Liver (tissue), 9 donors: ENCODE data around the gene AGPAT4. TPM values are rescaled to one million over a fixed set of nuclear protein-coding genes. Genes with fewer than 3 reads are reported as not detected.
"Not testable (repeated sequence)": the region's sequence is repeated elsewhere in the genome, so short reads cannot be mapped to it uniquely, and the experiment has no call there.

Experiments used
- DNase-seq: peaks from one replicate; pipeline ENCODE4 v3.0.0-alpha.2; 2017; ENCODE audit warnings: low spot score
- H3K27ac ChIP-seq, 2 donors: one replicate each; pipeline ENCODE4 v1.7.0; 2013; ENCODE audit warnings: inconsistent platforms in 2 of 2, low read length in 2 of 2, control low read depth in 1 of 2, low read depth in 1 of 2, mild to moderate bottlenecking in 1 of 2
- H3K27me3 ChIP-seq, 4 donors: one replicate each; pipeline versions ENCODE4 v1.6.1 to v1.7.0; 2013; ENCODE audit warnings: low read length in 3 of 4, inconsistent platforms in 1 of 4, mild to moderate bottlenecking in 1 of 4, moderate library complexity in 1 of 4; ENCODE audit not compliant: control insufficient read depth in 4 of 4, insufficient read depth in 4 of 4
- H3K36me3 ChIP-seq, 4 donors: one replicate each; pipeline versions ENCODE4 v1.6.1 to v1.7.0; 2013; ENCODE audit warnings: low read length in 3 of 4, mild to moderate bottlenecking in 3 of 4, low read depth in 1 of 4, moderate library complexity in 1 of 4; ENCODE audit not compliant: control insufficient read depth in 4 of 4, insufficient read depth in 3 of 4
- H3K4me1 ChIP-seq, 4 donors: one replicate each; pipeline versions ENCODE4 v1.6.1 to v1.7.0; 2013; ENCODE audit warnings: low read length in 3 of 4, mild to moderate bottlenecking in 3 of 4, moderate library complexity in 1 of 4; ENCODE audit not compliant: control insufficient read depth in 4 of 4, insufficient read depth in 4 of 4
- H3K4me3 ChIP-seq, 3 donors: one replicate each; pipeline versions ENCODE4 v1.6.1 to v1.7.0; 2013; ENCODE audit warnings: low read length in 3 of 3, control low read depth in 1 of 3, low read depth in 1 of 3, mild to moderate bottlenecking in 1 of 3
- H3K9ac ChIP-seq, 2 donors: one replicate each; pipeline ENCODE4 v1.7.0; 2013; ENCODE audit warnings: low read length in 2 of 2, mild to moderate bottlenecking in 2 of 2, moderate library complexity in 2 of 2, control low read depth in 1 of 2, low read depth in 1 of 2
- H3K9me3 ChIP-seq, 4 donors: one replicate each; pipeline versions ENCODE4 v1.6.1 to v1.7.0; 2013; ENCODE audit warnings: low read length in 3 of 4; ENCODE audit not compliant: control insufficient read depth in 4 of 4
- EGR1 ChIP-seq, 2 donors: IDR thresholded peaks; 2 replicates each; pipeline ENCODE4 v1.6.1; 2016 to 2018; ENCODE audit warnings: antibody characterized with exemption in 2 of 2, low read depth in 2 of 2
- FOXA2 ChIP-seq: IDR thresholded peaks from 2 replicates; pipeline ENCODE4 v1.6.1; 2016; ENCODE audit warnings: antibody characterized with exemption
- GABPA ChIP-seq, 2 donors: IDR thresholded peaks in 1 of 2; conservative IDR thresholded peaks in 1 of 2; 2 replicates each; pipeline ENCODE4 v1.6.1; 2016; ENCODE audit warnings: antibody characterized with exemption in 2 of 2, mild to moderate bottlenecking in 1 of 2, moderate library complexity in 1 of 2
- HNF4A ChIP-seq, 2 donors: conservative IDR thresholded peaks; 2 replicates each; pipeline ENCODE4 v1.6.1; 2016; ENCODE audit warnings: antibody characterized with exemption in 2 of 2, mild to moderate bottlenecking in 2 of 2
- HNF4G ChIP-seq: IDR thresholded peaks from 2 replicates; pipeline ENCODE4 v1.6.1; 2016; ENCODE audit warnings: antibody characterized with exemption
- MAX ChIP-seq: IDR thresholded peaks from 2 replicates; pipeline ENCODE4 v1.6.1; 2016; ENCODE audit warnings: antibody characterized with exemption
- NR2F2 ChIP-seq: IDR thresholded peaks from 2 replicates; pipeline ENCODE4 v1.6.1; 2016; ENCODE audit warnings: antibody characterized with exemption
- RAD21 ChIP-seq, 2 donors: IDR thresholded peaks; 2 replicates each; pipeline ENCODE4 v1.6.1; 2016; ENCODE audit warnings: antibody characterized with exemption in 2 of 2, mild to moderate bottlenecking in 2 of 2
- RXRA ChIP-seq, 2 donors: IDR thresholded peaks; 2 replicates each; pipeline ENCODE4 v1.6.1; 2017 to 2018; ENCODE audit warnings: antibody characterized with exemption in 2 of 2, mild to moderate bottlenecking in 1 of 2
- TAF1 ChIP-seq: conservative IDR thresholded peaks from 2 replicates; pipeline ENCODE4 v1.6.1; 2016; ENCODE audit warnings: antibody characterized with exemption, mild to moderate bottlenecking
- YY1 ChIP-seq: IDR thresholded peaks from 2 replicates; pipeline ENCODE4 v1.6.1; 2016; ENCODE audit warnings: antibody characterized with exemption, mild to moderate bottlenecking
- ZBTB33 ChIP-seq: IDR thresholded peaks from 2 replicates; pipeline ENCODE4 v1.6.1; 2016; ENCODE audit warnings: antibody characterized with exemption
- WGBS: extraction: QIAGEN DNeasy Blood & Tissue Kit; methylation state at CpG from one replicate; pipeline ENCODE4 v1.1.7; 2013; 5-methylcytosine and 5-hydroxymethylcytosine counted together
- polyA plus RNA-seq, 2 donors: library from polyadenylated mRNA; stranded (reverse) in 1 of 2; unstranded in 1 of 2; fragments of 200-250 nt in 1 of 2; fragments of >200 nt in 1 of 2; fragmentation: Nextera tagmentation in 1 of 2; extraction: Ambion mirVana in 1 of 2; gene quantifications; one replicate each; pipeline versions ENCODE4 v1.2.1 to v1.2.3, GENCODE V29; 2013 to 2015
- total RNA-seq, 2 donors: library from RNA; depleted of rRNA; stranded (reverse); fragments of >200 nt; gene quantifications; one replicate each; pipeline ENCODE4 v1.2.3, GENCODE V29; 2014
- TF ChIP-seq, protein P1 (sequence below): IDR thresholded peaks from 2 replicates; pipeline ENCODE4 v1.6.1; 2016; ENCODE audit warnings: antibody characterized with exemption
- donor health status: healthy.
- donor health status: healthy.
- donor health status: healthy.
- donor health status: healthy.
- donor health status: healthy.

Gene AGPAT4
- total and polyA plus RNA-seq, 4 donors, result 0.44 to 17.5 (median 0.69) TPM

DNA sequence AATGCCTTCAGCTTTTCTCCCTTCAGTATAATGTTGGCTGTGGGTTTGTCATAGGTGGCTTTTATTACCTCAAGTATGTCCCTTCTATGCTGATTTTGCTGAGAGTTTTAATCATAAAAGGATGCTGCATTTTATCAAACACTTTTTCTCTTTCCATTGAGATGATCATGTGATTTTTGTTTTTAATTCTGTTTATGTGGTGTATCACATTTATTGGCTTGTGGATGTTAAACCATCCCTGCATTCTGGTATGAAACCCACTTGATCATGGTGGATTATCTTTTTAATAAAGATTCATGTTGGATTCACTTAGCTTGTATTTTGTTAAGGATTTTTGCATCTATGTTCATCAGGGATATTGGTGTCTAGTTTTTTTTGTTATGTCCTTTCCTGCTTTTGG is 150.5 kb downstream of the AGPAT4 start:
- peaks cover 0 to 14% (median 6%) of the 10 kb centered on the region in 4 donors for H3K36me3 ChIP-seq
- H3K27ac ChIP-seq, H3K4me3 ChIP-seq, H3K9ac ChIP-seq, DNase-seq, H3K4me1 ChIP-seq, H3K27me3 ChIP-seq, H3K9me3 ChIP-seq: not testable (repeated sequence)

- 95% methylated on average over 2 of the region's 2 CpGs for WGBS
- H3K9ac ChIP-seq, result no peak overlapping the region
- no peak overlapping the region for H3K27ac ChIP-seq
- peaks cover 0 to 4% (median under 1%) of the 10 kb centered on the region in 4 donors for H3K9me3 ChIP-seq
- no peak overlapping the region for H3K4me3 ChIP-seq
- peaks cover 3 to 56% (median 30%) of the 10 kb centered on the region in 4 donors for H3K36me3 ChIP-seq
- no peak for DNase-seq
- no peak for TF ChIP-seq ZBTB33
- TF ChIP-seq HNF4A (conservative IDR thresholded peaks at IDR 0.05), result no peak
- TF ChIP-seq RXRA (IDR thresholded peaks at IDR 0.05), result no peak
- TF ChIP-seq, protein P1, sequence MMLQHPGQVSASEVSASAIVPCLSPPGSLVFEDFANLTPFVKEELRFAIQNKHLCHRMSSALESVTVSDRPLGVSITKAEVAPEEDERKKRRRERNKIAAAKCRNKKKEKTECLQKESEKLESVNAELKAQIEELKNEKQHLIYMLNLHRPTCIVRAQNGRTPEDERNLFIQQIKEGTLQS, result no peak
- no peak for TF ChIP-seq FOXA2
- TF ChIP-seq YY1, result no peak
- no peak for TF ChIP-seq NR2F2
- TF ChIP-seq EGR1 (IDR thresholded peaks at IDR 0.05; ENCODE audit: low read depth in 2 of 2), result no peak
- TF ChIP-seq MAX, result no peak
- H3K27me3 ChIP-seq, result no peaks in the 10 kb centered on the region
- no peaks in the 10 kb centered on the region for H3K4me1 ChIP-seq
These were observed 155.9 kb downstream of the AGPAT4 start for GRCh38 chr6:161117942-161118341.

- Histone ChIP-seq H3K4me1 (no peaks in the 10 kb centered on the region), H3K36me3 (peaks cover 5 to 62% (median 33%) of the 10 kb centered on the region in 4 donors), H3K4me3 (no peak overlapping the region), H3K27ac (no peak overlapping the region), H3K9me3 (peaks cover 0 to 4% (median 0%) of the 10 kb centered on the region in 4 donors), H3K9ac (no peak overlapping the region), H3K27me3 (no peaks in the 10 kb centered on the region)
- no peak for TF ChIP-seq HNF4A (conservative IDR thresholded peaks at IDR 0.05)
- TF ChIP-seq RAD21 (IDR thresholded peaks at IDR 0.05), result no peak
- TF ChIP-seq EGR1 (IDR thresholded peaks at IDR 0.05; ENCODE audit: low read depth in 2 of 2), result no peak
- TF ChIP-seq TAF1, result no peak
- no peak for TF ChIP-seq GABPA (IDR thresholded peaks at IDR 0.05 in 1 of 2, conservative IDR thresholded peaks at IDR 0.05 in 1 of 2)
- WGBS, result 86% methylated on average over 7 of the region's 7 CpGs
- DNase-seq, result no peak
These were observed 156.6 kb downstream of the AGPAT4 start for GRCh38 chr6:161117308-161117707.

GRCh38 chr6:161116554-161116953 is 157.3 kb downstream of the AGPAT4 start:
- peaks cover 0 to 4% (median 0%) of the 10 kb centered on the region in 4 donors for H3K9me3 ChIP-seq
- no peak overlapping the region for H3K27ac ChIP-seq
- H3K4me3 ChIP-seq, result no peak overlapping the region
- DNase-seq, result no peak
- H3K36me3 ChIP-seq, result peaks cover 7 to 70% (median 40%) of the 10 kb centered on the region in 4 donors
- H3K9ac ChIP-seq, result no peak overlapping the region
- over 99% methylated on average over 4 of the region's 4 CpGs for WGBS
- H3K27me3 ChIP-seq, result no peaks in the 10 kb centered on the region
- no peaks in the 10 kb centered on the region for H3K4me1 ChIP-seq
- TF ChIP-seq FOXA2, result no peak
- TF ChIP-seq HNF4G, result no peak
